Adipocyte (in vitro differentiated cells): ENCODE data around the gene VWC2L.

Source experiments
- DNase-seq: peaks from one replicate; pipeline ENCODE4 v3.0.0-alpha.2; 2015; ENCODE audit warnings: low read depth
- H3K27me3 ChIP-seq: replicated peaks from 2 replicates; pipeline ENCODE4 v1.7.0; 2013; ENCODE audit warnings: mild to moderate bottlenecking, low read length, moderate library complexity; ENCODE audit not compliant: control insufficient read depth, insufficient read depth
- H3K36me3 ChIP-seq: 2 replicates; pipeline ENCODE4 v1.7.0; 2013; ENCODE audit warnings: low read length, mild to moderate bottlenecking, moderate library complexity; ENCODE audit not compliant: control insufficient read depth, insufficient read depth, severe bottlenecking
- H3K4me1 ChIP-seq: 2 replicates; pipeline ENCODE4 v1.7.0; 2013; ENCODE audit warnings: mild to moderate bottlenecking, low read length, moderate library complexity; ENCODE audit not compliant: control insufficient read depth, insufficient read depth
- H3K4me3 ChIP-seq: 2 replicates; pipeline ENCODE4 v1.7.0; 2013; ENCODE audit warnings: mild to moderate bottlenecking, low read length, moderate library complexity
- H3K9ac ChIP-seq: 2 replicates; pipeline ENCODE4 v1.7.0; 2013; ENCODE audit warnings: mild to moderate bottlenecking, low read length, moderate library complexity
- H3K9me3 ChIP-seq: 2 replicates; pipeline ENCODE4 v1.7.0; 2013; ENCODE audit warnings: mild to moderate bottlenecking, low read length, moderate library complexity; ENCODE audit not compliant: control insufficient read depth

VWC2L gene

DNA sequence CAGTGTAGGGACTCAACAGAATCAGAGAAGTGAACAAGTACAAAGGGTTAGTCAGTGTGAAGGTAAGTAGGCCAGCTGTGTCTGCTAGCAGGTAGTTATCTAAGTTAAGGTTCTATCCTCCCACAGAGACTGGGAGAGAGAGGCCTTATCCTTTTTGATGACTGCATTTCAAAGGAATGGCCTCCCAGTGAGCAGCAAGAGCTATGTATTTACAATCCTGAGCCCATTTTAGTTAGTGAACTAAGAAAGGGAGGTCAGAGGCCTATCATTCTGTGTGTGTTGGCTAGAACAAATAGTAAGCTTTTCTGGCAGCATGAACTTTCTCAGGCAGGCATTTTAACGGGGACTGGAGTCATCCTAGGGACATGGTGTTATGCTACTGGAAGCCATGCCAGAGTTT, 182.9 kb downstream of the VWC2L start:
- H3K36me3 ChIP-seq = no peaks in the 10 kb centered on the region
- H3K4me1 ChIP-seq = peaks cover 8% of the 10 kb centered on the region
- no peak overlapping the region for H3K4me3 ChIP-seq
- no peaks in the 10 kb centered on the region for H3K27me3 ChIP-seq
- DNase-seq = peak; percentile 72
- H3K9me3 ChIP-seq = no peaks in the 10 kb centered on the region
- H3K9ac ChIP-seq = no peak overlapping the region

DNA sequence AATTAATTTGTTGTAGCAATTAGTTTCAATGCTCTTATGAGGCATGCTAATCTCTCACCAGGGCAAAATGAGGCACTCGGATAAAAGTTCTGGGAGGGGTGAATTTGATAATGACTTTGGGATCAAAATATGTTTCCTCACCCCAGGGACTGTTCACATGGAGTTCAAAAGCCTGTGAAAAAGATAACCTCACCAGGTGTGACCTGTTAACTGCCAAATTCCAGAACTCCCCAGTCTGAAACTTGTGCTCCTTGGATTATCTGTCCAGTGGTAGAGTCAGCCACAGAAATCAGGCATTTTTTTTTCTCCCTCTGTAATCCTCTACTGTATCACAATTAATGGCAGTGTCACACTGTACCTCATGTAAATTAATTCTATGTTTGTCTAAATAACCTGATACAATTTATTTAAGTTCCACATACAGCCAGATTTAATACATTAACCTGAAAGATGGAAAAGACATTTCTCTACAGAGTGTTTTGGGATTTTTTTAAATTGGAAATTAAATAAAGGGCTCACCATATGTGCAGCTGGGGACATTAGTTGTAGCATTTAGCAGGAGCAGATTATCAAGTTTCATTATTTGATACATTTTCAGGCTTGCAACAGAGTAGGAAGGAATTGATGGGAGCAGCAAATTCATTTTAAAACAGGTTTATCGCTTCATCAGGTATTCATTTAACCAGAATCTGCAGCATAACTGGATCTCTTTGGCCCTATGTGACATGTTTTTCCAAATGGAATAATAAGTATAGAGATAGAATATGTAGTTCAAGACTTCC, 191.2 kb downstream of the VWC2L start:
- Histone ChIP-seq H3K27me3 (no peaks in the 10 kb centered on the region), H3K36me3 (no peaks in the 10 kb centered on the region), H3K4me3 (no peak overlapping the region), H3K4me1 (peaks cover 4% of the 10 kb centered on the region), H3K9ac (no peak overlapping the region), H3K9me3 (no peaks in the 10 kb centered on the region)
- DNase-seq = no peak

DNA sequence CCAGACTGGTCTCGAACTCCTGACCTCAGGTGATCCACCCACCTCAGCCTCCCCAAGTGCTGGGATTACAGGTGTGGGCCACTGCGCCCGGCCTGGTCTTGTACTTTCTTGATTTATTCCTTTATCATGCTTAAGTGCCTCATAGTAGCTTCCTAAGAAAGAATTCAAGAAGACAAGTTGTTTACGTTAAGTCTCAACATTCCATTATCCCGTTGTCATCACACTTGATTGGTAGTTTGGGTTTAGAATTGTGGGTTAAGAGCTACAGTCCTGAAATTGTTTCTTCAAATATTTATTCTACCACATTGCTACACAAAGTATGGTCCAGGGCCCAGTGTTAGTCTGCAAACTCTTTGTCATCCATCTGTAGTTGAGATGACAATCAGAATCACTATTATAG, 194.0 kb downstream of the VWC2L start:
- Histone ChIP-seq H3K27me3 (no peaks in the 10 kb centered on the region), H3K36me3 (no peaks in the 10 kb centered on the region), H3K9ac (no peak overlapping the region), H3K4me3 (no peak overlapping the region), H3K4me1 (peaks cover 12% of the 10 kb centered on the region), H3K9me3 (no peaks in the 10 kb centered on the region)
- peak; percentile 59 for DNase-seq

- Histone ChIP-seq H3K9ac (no peak overlapping the region), H3K4me1 (peaks cover 12% of the 10 kb centered on the region), H3K9me3 (no peaks in the 10 kb centered on the region), H3K4me3 (no peak overlapping the region), H3K27me3 (no peaks in the 10 kb centered on the region), H3K36me3 (no peaks in the 10 kb centered on the region)
- DNase-seq = no peak
Observed at GRCh38 chr2:214607051-214607450, 196.2 kb downstream of the VWC2L start.

GRCh38 chr2:214611015-214611414, 200.2 kb downstream of the VWC2L start:
- Histone ChIP-seq H3K9ac (no peak overlapping the region), H3K27me3 (no peaks in the 10 kb centered on the region), H3K9me3 (peaks cover 6% of the 10 kb centered on the region), H3K4me1 (peaks cover 12% of the 10 kb centered on the region), H3K4me3 (no peak overlapping the region), H3K36me3 (no peaks in the 10 kb centered on the region)
- no peak for DNase-seq

- no peak for DNase-seq
- no peaks in the 10 kb centered on the region for H3K4me1 ChIP-seq
- H3K9me3 ChIP-seq = no peaks in the 10 kb centered on the region
- H3K9ac ChIP-seq = no peak overlapping the region
- H3K36me3 ChIP-seq = no peaks in the 10 kb centered on the region
- H3K4me3 ChIP-seq = no peak overlapping the region
- H3K27me3 ChIP-seq = no peaks in the 10 kb centered on the region
Observed at GRCh38 chr2:214624166-214624760, 213.4 kb downstream of the VWC2L start.

DNA sequence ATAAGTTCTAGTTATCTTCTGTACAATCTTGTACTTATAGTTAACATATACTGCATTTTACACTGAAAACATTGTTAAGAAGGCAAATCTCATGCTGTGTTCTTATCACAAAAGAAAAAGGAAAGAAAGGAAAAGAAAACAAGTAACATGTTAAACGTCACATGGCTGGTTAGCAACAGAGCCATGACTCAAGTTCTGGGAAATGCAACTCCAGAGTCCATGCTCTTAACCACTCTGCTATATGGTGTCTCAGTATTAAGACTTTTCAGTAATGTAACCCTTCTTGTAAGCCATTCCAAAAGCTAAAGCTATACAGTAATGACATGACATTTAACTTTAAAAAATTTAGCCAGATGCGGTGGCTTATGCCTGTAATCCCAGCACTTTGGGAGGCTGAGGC, 217.2 kb downstream of the VWC2L start:
- H3K27me3 ChIP-seq = no peaks in the 10 kb centered on the region
- H3K9ac ChIP-seq = no peak overlapping the region
- H3K36me3 ChIP-seq = no peaks in the 10 kb centered on the region
- no peaks in the 10 kb centered on the region for H3K4me1 ChIP-seq
- H3K4me3 ChIP-seq = no peak overlapping the region
- no peak for DNase-seq
- no peaks in the 10 kb centered on the region for H3K9me3 ChIP-seq
